Activated CD8-positive, alpha-beta memory T cell treated with anti-CD3 and anti-CD28 coated beads, Interleukin-2, amount 50 U/mL, for 24 hours (primary cell): Measurements from ENCODE around the gene NEURL3.
"Not testable (repeated sequence)": the region's sequence is repeated elsewhere in the genome, so short reads cannot be mapped to it uniquely, and the experiment has no call there.

ENCODE experiments used
- DNase-seq: peaks from one replicate; pipeline ENCODE4 v3.0.0-alpha.2; 2020; ENCODE audit errors: extremely low read depth

The NEURL3 gene

DNA sequence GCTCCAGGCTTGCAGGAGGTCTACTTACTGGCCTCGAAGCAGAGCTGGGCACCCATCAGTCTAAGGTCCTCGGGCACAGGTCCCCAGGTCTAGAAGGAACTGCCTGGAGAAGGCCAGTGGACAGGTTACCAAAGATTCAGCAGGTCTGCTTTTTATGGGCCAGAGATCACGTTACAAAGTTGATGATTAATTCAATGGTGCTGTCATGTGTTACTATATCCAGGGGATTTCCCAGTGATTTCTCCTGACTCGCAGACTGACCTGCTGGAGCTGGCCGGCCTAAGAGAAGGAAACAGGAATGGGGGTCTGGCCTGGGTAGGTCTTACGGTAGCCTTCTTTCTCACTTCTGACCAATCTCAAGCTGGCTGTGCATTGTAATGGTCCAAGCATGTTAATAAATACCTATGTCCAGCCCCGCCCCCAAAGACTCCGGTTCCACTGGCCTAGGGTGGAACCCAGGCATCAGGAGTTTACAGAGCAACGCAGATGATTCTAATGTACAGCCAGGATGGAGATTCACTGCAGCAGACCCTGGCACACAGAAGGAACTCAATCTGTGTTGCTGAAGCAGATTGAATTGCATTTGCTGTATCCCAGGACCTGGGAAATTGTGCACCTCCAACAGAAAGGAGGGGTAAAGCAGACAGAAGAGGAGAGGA, at the start of gene NEURL3:
NEURL3 (minus strand) TSS at position 127 of the 659 bp plus-strand sequence; CDS start at position 56, 71 bp downstream.
- no peak for DNase-seq

DNA sequence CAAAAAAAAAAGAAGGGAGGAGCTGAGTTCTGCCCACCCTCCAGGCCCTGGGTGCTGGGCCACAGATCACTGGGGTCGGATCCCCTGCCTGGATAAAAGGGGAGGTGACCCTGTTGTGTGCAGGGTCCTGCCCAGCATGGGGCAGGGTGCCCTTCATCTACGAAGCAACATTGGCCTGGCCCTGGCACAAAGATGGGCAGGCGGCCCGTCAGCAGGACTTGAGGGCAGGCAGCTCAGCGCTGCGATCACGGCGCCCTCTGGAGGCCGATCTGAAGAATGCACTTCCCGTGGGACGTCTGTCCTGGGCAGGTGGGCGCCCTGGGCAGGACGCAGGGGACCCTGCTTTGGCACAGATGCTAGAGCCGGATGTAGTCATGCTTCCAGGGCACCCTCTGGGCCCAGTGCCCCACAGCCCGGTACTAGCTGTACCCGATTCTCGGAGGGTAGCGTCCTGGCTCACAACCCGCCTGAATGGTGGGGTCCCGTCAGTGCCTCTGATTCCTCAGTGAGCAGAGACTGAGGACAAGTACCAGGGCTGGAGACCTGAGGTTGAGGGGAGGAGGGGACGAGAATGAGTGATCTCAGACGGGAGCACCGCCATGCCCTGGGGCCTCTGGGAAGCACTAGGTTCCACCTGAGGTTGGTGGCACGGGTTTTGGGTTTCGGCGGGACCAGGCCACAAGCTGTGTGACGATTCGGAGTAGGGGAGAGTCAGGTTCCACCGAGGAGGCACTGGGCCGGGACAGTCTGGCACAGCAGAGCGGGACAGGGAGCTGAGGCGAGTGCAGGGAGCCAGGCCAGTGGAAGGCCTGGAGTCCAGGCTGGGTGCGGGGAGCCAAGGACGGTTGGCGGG, 49.4 kb upstream of the NEURL3 start:
- DNase-seq: no peak

GRCh38 chr2:96553957-96554292, 48.8 kb upstream of the NEURL3 start:
- DNase-seq: not testable (repeated sequence)

GRCh38 chr2:96553176-96553956, 48.2 kb upstream of the NEURL3 start:
- no peak for DNase-seq

- DNase-seq: no peak
Measured at GRCh38 chr2:96552315-96553175, 47.4 kb upstream of the NEURL3 start.

- DNase-seq: no peak
Measured at GRCh38 chr2:96551605-96552314, 46.6 kb upstream of the NEURL3 start.

DNA sequence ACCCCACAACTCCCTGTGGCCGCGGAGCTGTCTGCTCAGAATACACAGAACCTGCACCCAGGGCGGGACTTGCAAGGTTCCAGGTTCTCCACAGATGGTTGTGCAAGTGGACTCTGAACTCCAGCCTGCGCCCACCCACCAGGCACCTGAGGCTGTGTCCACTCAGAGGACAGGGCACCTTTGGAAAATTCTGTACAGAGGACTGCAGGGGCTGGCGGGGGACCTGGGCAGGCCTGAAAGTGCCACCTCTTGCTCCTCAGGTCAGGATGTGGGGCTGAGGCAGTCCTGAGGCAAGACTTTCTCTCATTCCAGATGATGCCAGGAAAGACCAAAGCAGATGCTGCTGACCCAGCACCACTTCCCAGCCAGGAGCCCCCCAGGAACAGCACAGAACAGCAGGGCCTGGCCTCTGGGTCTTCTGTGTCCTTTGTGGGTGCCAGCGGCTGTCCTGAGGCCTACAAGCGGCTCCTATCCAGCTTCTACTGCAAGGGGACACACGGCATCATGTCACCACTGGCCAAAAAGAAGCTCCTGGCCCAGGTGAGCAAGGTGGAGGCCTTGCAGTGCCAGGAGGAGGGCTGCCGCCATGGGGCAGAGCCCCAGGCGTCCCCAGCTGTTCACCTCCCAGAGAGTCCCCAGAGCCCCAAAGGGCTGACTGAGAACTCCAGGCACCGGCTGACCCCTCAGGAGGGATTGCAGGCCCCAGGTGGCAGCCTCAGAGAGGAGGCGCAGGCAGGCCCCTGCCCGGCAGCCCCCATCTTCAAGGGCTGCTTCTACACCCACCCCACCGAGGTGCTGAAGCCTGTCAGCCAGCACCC, 45.8 kb upstream of the NEURL3 start:
- DNase-seq: no peak

- DNase-seq: no peak
Measured at GRCh38 chr2:96549967-96550786, 45.0 kb upstream of the NEURL3 start.

DNA sequence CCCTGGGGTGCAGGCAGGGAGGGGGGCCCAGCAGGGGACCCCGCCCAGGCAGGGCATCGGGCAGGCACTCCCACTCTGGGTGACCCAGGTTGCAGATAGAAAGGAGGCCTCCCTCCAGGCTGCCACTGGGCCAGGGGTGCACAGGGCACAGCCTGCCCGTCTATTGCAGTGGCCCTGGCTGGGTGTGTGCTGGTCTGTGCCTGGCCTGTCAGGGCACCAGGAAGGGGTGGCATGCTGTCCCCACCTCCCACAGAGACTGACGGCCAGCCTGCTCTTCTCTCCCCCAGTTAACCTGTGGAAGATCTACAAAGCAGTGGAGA, 44.3 kb upstream of the NEURL3 start:
- no peak for DNase-seq

DNA sequence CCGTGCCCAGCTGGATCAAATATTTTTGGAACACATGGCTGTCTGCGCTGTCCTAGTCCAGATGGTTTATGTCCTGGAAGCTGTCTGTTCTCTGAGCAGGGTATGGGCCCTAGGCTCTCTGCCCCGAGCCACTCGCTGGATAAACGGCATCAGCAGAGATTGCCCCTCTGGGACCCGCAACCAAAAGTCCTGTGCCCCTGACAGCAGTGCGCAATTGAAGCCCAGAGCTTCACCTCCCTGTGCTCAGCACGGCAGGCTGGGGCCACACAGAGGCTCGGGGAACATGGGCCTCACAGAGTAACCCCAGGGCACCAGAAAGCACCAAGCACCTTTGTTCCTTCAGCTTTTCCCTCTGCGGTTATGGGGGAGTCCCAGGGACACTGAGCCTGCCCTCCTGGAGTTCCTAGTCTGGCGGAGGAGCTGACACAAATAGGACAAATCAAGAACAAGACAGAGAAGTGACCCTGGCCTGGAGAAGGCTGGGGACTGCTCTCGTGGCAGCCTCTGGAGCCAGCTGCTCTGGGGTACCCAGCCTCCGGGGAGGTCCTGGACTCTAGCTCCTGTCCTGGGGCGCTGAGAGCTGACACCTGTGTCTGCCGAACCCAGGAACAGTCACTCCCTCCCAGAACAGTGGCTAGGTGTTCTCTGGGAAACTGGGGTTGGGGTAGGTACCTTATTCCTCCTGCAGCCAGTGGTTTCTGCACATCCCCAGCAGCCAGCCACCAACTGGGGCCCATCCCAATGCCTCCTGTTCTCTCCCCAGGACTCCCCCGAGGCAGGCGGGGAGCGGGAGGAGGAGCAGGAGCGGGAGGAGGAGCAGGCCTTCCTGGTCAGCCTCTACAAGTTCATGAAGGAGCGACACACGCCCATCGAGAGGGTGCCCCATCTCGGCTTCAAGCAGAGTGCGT, 43.7 kb upstream of the NEURL3 start:
- no peak for DNase-seq

- no peak for DNase-seq
Measured at GRCh38 chr2:96547731-96548171, 42.6 kb upstream of the NEURL3 start.

DNA sequence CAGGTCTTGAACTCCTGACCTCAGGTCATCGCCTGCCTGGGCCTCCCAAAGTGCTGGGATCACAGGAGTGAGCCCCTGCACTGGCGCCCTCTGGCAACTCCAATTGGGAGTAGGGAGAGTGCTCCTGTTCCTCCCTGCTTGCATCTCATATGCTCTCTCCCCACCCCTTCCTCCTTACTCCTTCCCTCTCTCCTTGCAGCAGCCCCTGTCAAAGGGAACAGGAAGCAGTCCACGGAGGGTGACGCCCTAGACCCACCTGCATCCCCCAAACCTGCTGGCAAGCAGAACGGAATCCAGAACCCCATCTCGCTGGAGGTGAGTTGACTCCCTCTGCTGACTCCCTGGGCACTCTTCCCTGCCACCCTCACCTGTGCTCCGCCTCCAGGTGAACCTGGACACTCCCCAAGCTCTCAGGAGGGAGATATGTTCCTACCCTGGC, 42.1 kb upstream of the NEURL3 start:
- DNase-seq: no peak

DNA sequence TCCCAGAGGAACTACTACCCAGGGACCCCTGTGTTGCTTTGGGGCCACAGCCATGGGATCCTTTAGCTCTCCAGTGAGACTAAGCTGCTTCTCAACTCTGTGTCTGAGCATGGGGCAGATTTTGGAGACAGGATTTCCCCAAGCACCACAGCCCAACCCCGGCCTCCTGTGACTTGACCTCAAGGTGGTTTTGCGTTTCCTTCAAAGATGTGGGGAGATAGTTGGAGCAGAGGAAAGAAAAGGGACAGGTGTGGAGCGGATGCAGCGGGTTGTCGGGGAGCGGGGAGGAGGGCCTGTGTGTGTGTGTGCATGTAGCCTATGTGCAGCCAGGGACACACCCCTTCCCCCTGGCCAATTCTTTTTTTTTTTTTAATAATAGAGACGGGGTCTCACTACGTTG, 41.6 kb upstream of the NEURL3 start:
- no peak for DNase-seq

DNA sequence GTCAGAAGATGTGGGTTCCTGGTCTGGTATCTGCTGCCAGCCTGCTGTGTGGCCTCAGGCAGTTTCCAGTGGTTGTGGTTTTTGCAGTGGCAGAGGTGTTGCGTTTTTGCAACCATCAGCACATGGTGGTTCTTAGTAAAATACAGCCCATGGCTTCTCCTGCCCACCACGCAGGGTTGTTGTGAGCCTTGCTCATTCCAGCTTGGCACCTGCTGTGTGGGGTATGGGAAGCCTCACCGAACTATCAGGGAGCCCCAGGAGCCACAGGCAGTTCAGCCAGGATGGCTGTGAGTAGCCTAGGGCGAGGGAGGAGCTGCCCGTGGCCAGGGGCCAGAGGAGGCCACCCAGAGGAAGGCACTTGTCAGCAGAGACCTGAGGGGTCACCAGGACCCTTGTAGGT, 41.2 kb upstream of the NEURL3 start:
- no peak for DNase-seq

- DNase-seq: no peak
Measured at GRCh38 chr2:96542357-96542977, 37.3 kb upstream of the NEURL3 start.

DNA sequence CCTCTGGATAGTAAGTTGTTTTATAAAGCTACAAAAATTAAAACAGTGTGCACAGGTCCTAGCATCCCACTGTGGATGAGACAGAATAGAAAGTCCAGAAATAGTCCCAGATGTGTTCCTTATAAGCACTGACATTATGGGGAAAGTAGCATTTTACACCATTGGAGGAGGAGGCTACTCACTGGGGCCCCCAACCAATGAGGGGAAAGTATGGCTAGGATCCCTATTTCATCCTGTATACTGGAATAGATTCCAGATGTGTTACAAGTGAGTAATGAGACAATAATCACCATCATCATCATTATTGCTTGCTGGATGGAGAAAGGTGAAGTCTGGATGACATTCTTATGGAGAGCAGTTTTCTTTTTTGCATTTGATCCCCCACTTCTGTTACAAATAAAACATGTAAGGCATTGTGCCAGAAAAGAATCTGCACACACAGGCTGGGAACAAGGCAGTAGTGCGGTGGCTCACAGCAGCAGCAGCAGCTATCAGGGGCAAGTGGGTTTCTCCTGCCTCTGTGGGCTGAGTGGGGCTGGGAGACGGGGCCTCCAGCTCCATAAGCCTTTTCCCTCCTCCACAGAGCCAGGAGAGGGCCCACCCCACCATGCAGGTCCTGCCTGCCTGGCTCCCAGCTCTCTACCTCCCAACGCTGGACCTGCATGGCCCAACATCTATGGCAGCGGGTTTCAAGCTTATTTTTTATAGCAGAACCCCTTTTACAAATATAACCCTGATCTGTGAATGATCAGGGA, 36.4 kb upstream of the NEURL3 start:
- DNase-seq: no peak

DNA sequence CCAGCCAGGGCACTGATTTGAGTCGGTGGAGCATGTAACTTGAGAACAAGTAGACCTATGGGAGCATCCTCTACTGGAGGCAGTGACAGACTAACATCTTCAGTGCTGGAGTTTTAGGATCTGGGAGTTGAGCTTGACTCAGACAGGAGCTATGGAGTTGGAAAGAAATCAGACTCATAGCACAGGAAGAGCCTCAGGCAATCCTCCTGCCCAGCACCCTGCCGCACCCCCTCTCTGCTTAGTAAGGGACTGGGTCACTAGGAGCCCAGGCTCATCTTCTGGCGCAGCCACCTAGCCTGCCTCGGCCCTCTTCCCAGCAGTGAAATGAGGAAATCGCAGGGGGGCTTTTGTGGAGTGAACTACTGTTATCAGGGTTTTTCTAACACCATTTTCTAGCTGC, 35.0 kb upstream of the NEURL3 start:
- no peak for DNase-seq
